SK-N-MC (cell line): ENCODE measurements around the gene DLK2.

Source experiments
- DNase-seq: peaks from one replicate; pipeline ENCODE4 v3.0.0-alpha.2; 2011; ENCODE audit warnings: low read depth, low spot score
- H3K27ac ChIP-seq: fragments of 200-600 bp; sonication (generic); 2 replicates; pipeline ENCODE4 v1.5.1; 2016; ENCODE audit warnings: mixed run types
- H3K36me3 ChIP-seq: fragments of 200-600 bp; sonication (generic); 2 replicates; pipeline ENCODE4 v1.6.1; 2017; ENCODE audit warnings: antibody characterized with exemption, low read length, mixed read lengths; ENCODE audit not compliant: insufficient read depth
- H3K4me3 ChIP-seq: fragments of 200-600 bp; sonication (generic); 2 replicates; pipeline ENCODE4 v1.5.1; 2016
- H3K9ac ChIP-seq: fragments of 200-600 bp; sonication (generic); 2 replicates; pipeline ENCODE4 v1.8.0; 2017; ENCODE audit warnings: mixed run types, mixed read lengths; ENCODE audit not compliant: insufficient read length
- H3K9me3 ChIP-seq: fragments of 200-600 bp; sonication (generic); 2 replicates; pipeline ENCODE4 v1.6.1; 2017; ENCODE audit warnings: low read depth, mild to moderate bottlenecking, antibody characterized with exemption, low read length, moderate library complexity, mixed read lengths
- EZH2 ChIP-seq: fragments of 200-600 bp; sonication (generic); IDR thresholded peaks from one replicate; pipeline ENCODE4 v1.6.1; 2017; ENCODE audit warnings: antibody characterized with exemption
- FOXP2 ChIP-seq: optimal IDR thresholded peaks from 2 replicates; pipeline ENCODE3; 2011; ENCODE audit warnings: mild to moderate bottlenecking, moderate library complexity; ENCODE audit not compliant: insufficient read depth; ENCODE audit errors: extremely low read length, control extremely low read depth
- POLR2AphosphoS5 ChIP-seq: IDR thresholded peaks from 2 replicates; pipeline ENCODE4 v1.6.1; 2012; ENCODE audit warnings: mild to moderate bottlenecking, low read depth, low read length, borderline replicate concordance

DLK2 gene

DNA sequence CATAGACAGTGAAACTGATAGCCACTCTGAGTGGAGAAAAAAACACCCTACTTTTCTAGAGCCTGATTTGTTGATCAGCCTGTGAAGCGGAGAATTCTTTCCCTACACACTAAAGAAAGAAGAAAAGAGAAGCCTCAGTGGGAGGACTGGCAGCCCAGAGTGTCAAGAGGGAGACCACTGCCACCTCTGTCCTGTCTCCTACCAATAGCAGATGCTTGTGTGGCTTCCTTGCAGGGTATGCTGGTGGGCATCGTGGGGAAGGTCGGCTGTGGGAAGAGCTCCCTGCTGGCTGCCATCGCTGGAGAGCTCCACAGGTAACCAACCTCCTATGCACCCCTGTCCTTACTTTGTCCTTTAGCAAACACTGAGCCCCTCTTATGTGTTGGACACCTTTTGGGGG is 17.6 kb downstream of the DLK2 start:
- no peaks in the 10 kb centered on the region for H3K9me3 ChIP-seq
- H3K9ac ChIP-seq, result no peak overlapping the region
- no peak for DNase-seq
- H3K4me3 ChIP-seq, result no peak overlapping the region
- no peak overlapping the region for H3K27ac ChIP-seq
- peaks cover 3% of the 10 kb centered on the region; the same call in 1 of the 2 replicates for H3K36me3 ChIP-seq
- TF ChIP-seq FOXP2, result no peak
- no peak for TF ChIP-seq POLR2AphosphoS5
- no peak for TF ChIP-seq EZH2

DNA sequence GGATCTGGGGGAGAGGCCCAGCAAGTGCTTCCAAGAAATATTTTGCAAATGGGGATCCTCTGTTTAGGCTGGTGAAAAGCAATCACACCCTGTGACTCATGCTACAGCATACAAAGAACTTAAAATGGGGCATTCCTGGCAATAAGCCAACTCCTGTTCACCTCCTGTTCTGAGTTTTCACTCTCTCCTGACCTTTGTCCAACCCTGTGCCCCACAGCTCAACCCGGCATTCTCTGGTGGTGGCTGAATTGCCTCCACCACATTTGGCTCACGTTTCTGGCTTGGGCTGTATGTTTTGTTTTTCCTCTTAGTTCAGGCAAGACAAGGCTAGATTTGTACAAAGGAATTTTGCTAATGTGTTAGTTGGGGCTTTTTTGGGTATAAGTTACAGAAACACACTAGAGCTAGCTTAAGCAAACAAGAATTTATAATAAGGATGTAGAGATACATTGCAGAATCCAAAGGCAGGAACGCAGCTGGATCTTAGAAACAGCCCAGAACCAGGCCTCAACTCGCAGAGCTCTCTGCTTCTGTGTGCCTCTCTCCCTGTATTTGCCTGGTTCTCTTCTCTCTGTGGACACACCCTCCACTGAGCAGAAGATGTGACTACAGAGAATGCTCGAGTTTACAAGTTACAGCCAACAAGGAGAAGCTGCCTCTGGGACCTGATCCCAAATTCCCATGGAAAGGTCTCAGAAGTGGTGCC is 18.6 kb downstream of the DLK2 start:
- Histone ChIP-seq H3K27ac (no peak overlapping the region), H3K4me3 (no peak overlapping the region), H3K36me3 (peaks cover 3% of the 10 kb centered on the region; the same call in 1 of the 2 replicates), H3K9me3 (no peaks in the 10 kb centered on the region), H3K9ac (no peak overlapping the region)
- no peak for TF ChIP-seq EZH2
- TF ChIP-seq FOXP2, result no peak
- TF ChIP-seq POLR2AphosphoS5, result no peak
- no peak for DNase-seq

DNA sequence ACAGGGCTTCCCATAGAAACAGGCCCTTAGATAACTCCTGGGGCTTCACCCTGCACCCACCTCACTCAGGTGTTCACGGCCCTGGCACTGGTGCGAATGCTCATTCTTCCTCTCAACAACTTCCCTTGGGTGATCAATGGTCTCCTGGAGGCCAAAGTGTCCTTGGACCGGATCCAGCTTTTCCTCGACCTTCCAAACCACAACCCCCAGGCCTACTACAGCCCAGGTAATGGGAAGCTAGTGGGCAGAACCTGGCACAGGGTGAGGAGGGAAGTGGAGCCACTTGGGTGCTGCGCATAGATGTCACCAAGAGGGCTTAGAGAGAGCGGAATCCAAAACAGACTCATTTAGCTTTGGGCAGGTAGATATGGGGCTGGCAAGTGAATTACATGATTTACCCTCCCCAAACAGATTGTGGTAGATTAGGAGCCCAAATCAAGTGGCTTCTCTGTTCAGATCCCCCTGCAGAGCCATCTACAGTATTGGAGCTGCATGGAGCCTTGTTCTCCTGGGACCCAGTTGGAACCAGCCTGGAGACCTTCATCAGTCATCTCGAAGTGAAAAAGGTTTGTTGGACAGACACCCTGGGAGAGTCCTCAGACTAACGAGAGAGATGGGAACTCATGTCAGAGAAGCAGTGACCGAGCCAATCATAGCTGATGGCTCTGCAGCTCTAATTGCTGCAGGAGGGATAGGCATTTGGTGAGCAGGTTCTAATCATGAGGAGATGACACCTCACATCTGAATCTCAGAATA is 19.5 kb downstream of the DLK2 start:
- no peak for TF ChIP-seq EZH2
- H3K9me3 ChIP-seq, result no peaks in the 10 kb centered on the region
- H3K9ac ChIP-seq, result no peak overlapping the region
- no peak overlapping the region for H3K4me3 ChIP-seq
- peaks cover 3% of the 10 kb centered on the region; the same call in 1 of the 2 replicates for H3K36me3 ChIP-seq
- DNase-seq, result no peak
- H3K27ac ChIP-seq, result no peak overlapping the region

DNA sequence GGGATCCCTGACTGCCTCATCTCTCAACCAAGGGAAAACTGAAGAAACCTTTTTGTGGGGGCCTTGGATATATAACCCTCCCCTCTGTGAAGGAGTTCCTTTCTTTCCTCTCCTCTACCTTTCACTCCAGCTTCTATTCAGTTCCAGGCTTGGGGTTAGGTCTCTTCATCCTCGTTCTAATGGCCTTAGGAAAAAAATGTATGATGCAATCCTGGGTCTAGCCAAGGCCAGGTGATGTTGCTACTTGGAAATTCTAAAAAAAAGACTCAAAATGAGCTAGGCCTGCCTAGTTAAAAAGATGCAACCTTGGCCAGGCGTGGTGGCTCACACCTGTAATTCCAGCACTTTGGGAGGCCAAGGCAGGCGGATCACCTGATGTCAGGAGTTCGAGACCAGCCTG is 20.4 kb downstream of the DLK2 start:
- Histone ChIP-seq H3K36me3 (peaks cover 3% of the 10 kb centered on the region; the same call in 1 of the 2 replicates), H3K4me3 (no peak overlapping the region), H3K9me3 (no peaks in the 10 kb centered on the region), H3K27ac (no peak overlapping the region), H3K9ac (no peak overlapping the region)
- DNase-seq, result no peak
- TF ChIP-seq FOXP2, result no peak
- TF ChIP-seq EZH2, result no peak
- TF ChIP-seq POLR2AphosphoS5, result no peak

DNA sequence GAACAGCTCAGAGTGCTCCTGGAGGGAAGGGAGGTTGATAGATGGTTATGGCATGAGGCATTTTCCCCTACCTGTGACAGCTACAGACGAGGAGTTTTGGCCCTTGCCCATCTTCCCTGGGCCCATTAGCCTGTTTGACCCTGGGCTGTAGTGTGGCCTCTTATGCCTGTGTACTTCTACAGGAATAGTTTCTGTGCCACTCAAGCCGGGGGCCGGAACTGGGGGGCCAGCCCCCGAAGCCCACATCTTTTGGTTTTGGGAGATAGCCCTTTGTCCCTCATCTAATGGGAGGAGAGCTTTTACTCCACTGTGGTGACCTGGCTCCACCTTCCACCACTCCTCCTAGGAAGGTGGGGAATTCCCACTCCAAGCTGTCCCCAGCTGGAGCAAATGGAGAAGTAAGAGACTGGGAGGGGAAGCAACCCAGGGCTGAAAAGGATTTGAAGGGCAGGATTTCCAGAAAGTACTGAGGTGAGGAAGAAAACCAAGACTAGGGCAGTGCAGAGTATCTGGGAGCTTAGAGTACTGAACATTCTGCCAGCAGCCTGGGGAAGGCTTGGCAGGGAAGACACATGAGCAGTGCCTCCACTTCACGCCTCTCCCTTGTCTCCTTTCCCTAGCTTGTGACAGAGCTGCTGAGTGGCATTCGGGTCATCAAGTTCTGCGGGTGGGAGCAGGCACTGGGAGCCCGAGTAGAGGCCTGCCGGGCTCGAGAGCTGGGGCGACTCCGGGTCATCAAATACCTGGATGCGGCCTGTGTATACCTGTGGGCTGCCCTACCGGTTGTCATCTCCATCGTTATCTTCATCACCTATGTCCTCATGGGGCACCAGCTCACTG is 21.1 kb downstream of the DLK2 start:
- H3K36me3 ChIP-seq, result peaks cover 3% of the 10 kb centered on the region; the same call in 1 of the 2 replicates
- no peak overlapping the region for H3K4me3 ChIP-seq
- no peak overlapping the region for H3K9ac ChIP-seq
- TF ChIP-seq EZH2 (no peak), FOXP2 (no peak), POLR2AphosphoS5 (no peak)
- no peak for DNase-seq
- H3K9me3 ChIP-seq, result no peaks in the 10 kb centered on the region
- no peak overlapping the region for H3K27ac ChIP-seq

DNA sequence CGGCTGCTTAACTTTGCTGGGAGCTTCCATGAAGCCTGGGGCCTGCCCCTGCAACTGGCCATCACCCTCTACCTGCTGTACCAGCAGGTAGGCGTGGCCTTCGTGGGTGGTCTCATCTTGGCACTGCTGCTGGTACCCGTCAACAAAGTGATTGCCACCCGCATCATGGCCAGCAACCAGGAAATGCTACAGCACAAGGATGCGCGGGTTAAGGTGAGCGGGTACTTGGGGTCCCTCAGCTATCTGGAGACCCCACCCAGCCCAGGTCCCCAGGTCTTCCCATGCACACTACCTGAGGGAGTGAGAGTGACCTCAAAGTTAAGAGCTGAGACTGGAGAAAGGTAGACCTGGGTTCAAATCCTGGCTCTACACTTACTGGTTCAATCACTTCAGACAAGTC is 22.2 kb downstream of the DLK2 start:
- H3K36me3 ChIP-seq, result peaks cover 3% of the 10 kb centered on the region; the same call in 1 of the 2 replicates
- no peaks in the 10 kb centered on the region for H3K9me3 ChIP-seq
- H3K9ac ChIP-seq, result no peak overlapping the region
- TF ChIP-seq EZH2, result no peak
- no peak for TF ChIP-seq FOXP2
- TF ChIP-seq POLR2AphosphoS5, result no peak
- no peak for DNase-seq
- no peak overlapping the region for H3K27ac ChIP-seq
- H3K4me3 ChIP-seq, result no peak overlapping the region

DNA sequence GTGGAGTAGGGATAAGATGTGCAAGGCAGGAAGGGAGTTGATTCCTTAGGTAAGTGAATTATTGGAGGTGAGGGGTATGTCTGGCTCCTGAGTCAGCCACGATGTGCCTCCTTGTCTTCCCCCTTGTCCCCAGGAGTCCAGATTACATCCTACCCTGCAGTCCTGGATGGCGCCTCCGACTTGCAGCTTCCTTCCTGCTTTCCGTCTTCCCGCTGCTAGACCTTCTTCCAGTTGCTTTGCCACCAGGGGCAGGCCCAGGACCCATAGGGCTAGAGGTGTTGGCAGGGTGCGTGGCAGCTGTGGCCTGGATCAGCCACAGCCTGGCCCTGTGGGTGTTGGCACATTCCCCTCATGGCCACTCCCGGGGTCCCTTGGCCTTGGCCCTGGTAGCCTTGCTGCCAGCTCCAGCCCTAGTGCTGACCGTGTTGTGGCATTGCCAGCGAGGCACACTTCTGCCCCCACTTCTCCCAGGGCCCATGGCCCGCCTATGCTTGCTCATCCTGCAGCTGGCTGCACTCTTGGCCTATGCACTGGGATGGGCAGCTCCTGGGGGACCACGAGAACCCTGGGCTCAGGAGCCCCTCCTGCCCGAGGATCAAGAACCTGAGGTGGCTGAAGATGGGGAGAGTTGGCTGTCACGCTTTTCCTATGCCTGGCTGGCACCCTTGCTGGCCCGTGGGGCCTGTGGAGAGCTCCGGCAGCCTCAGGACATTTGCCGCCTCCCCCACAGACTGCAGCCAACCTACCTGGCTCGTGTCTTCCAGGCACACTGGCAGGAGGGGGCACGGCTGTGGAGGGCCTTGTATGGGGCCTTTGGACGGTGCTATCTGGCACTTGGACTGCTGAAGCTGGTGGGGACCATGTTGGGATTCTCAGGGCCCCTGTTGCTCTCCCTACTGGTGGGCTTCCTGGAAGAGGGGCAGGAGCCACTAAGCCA is 23.1 kb downstream of the DLK2 start:
- no peak for DNase-seq
- TF ChIP-seq POLR2AphosphoS5 (no peak), EZH2 (no peak), FOXP2 (no peak)
- peaks cover 3% of the 10 kb centered on the region; the same call in 1 of the 2 replicates for H3K36me3 ChIP-seq
- H3K4me3 ChIP-seq, result no peak overlapping the region
- no peaks in the 10 kb centered on the region for H3K9me3 ChIP-seq
- no peak overlapping the region for H3K27ac ChIP-seq
- no peak overlapping the region for H3K9ac ChIP-seq
